IMR-90 (cell line): ENCODE results near the gene PLEKHF1. TPM values are rescaled to one million over a fixed set of nuclear protein-coding genes. Genes with fewer than 3 reads are reported as not detected.

Experiments used
- ATAC-seq: fragments of 200-7000 bp; cut with Tn5 transposase; 2 replicates; pipeline ENCODE4 v1.9.1; 2020; ENCODE audit warnings: low read depth, mild to moderate bottlenecking, moderate library complexity
- BruUV-seq: library from RNA; stranded (reverse); fragments of 400-500 nt; replicated peaks from 2 replicates; lab custom pipeline; 2021; lab: Mats Ljungman, UMichigan
- CTCF ChIA-PET: fragments of 300-600 bp; formaldehyde crosslinking; extraction: SDS; loops from one replicate; lab custom pipeline; 2021; ENCODE audit warnings: antibody characterized with exemption; lab: Yijun Ruan, JAX
- POLR2A ChIA-PET: fragments of 300-600 bp; sonication (Branson Sonifier 250); formaldehyde crosslinking; loops from one replicate; lab custom pipeline; 2022; ENCODE audit warnings: antibody characterized with exemption; ENCODE audit not compliant: unreplicated experiment; lab: Charles Lee
- DNase-seq: peaks from one replicate; pipeline ENCODE4 v3.0.0; 2013
- H2AFZ ChIP-seq: replicated peaks from 2 replicates; pipeline ENCODE3; 2013; ENCODE audit warnings: low read length, mild to moderate bottlenecking; ENCODE audit not compliant: poor library complexity
- H2AK5ac ChIP-seq: 2 replicates; pipeline ENCODE4 v1.6.1; 2013; ENCODE audit warnings: low read depth, low read length, inconsistent platforms
- H2AK9ac ChIP-seq: replicated peaks from 2 replicates; pipeline ENCODE3; 2013; ENCODE audit warnings: mild to moderate bottlenecking, low read depth, low read length, moderate library complexity; ENCODE audit not compliant: poor library complexity
- H2BK120ac ChIP-seq: 2 replicates; pipeline ENCODE4 v1.6.1; 2013; ENCODE audit warnings: low read depth, low read length, inconsistent platforms
- H2BK15ac ChIP-seq: 3 replicates; pipeline ENCODE4 v1.6.1; 2013; ENCODE audit warnings: low read depth, low read length, inconsistent platforms
- H2BK20ac ChIP-seq: 2 replicates; pipeline ENCODE4 v1.6.1; 2013; ENCODE audit warnings: low read depth, mild to moderate bottlenecking, inconsistent platforms, low read length, moderate library complexity
- H2BK5ac ChIP-seq: 2 replicates; pipeline ENCODE4 v1.6.1; 2013; ENCODE audit warnings: mild to moderate bottlenecking, low read depth, low read length, inconsistent platforms; ENCODE audit not compliant: poor library complexity, severe bottlenecking
- H3K14ac ChIP-seq: replicated peaks from 2 replicates; pipeline ENCODE4 v1.6.1; 2013; ENCODE audit warnings: low read depth, low read length, inconsistent platforms
- H3K18ac ChIP-seq: 2 replicates; pipeline ENCODE4 v1.6.1; 2013; ENCODE audit warnings: low read depth, low read length, control low read depth
- H3K23ac ChIP-seq: 2 replicates; pipeline ENCODE4 v1.6.1; 2013; ENCODE audit warnings: low read depth, low read length, inconsistent platforms
- H3K27ac ChIP-seq: 2 replicates; pipeline ENCODE4 v1.5.1; 2013; ENCODE audit warnings: mild to moderate bottlenecking, control low read depth, low read length; ENCODE audit not compliant: insufficient read depth
- H3K27me3 ChIP-seq: 2 replicates; pipeline ENCODE4 v1.6.1; 2013; ENCODE audit warnings: low read length; ENCODE audit not compliant: control insufficient read depth, insufficient read depth
- H3K36me3 ChIP-seq: 2 replicates; pipeline ENCODE4 v1.6.1; 2013; ENCODE audit warnings: low read length, mixed read lengths; ENCODE audit not compliant: control insufficient read depth, insufficient read depth
- H3K4ac ChIP-seq: 2 replicates; pipeline ENCODE4 v1.6.1; 2013; ENCODE audit warnings: low read depth, low read length, inconsistent platforms
- H3K4me1 ChIP-seq: 2 replicates; pipeline ENCODE4 v1.6.1; 2013; ENCODE audit warnings: low read length, mixed read lengths; ENCODE audit not compliant: control insufficient read depth, insufficient read depth
- H3K4me2 ChIP-seq: 2 replicates; pipeline ENCODE4 v1.6.1; 2013; ENCODE audit warnings: low read depth, mild to moderate bottlenecking, control low read depth, low read length, moderate library complexity
- H3K4me3 ChIP-seq: 2 replicates; pipeline ENCODE4 v1.5.1; 2013; ENCODE audit warnings: low read depth, mild to moderate bottlenecking, control low read depth, low read length, moderate library complexity; ENCODE audit not compliant: insufficient read depth
- H3K56ac ChIP-seq: 2 replicates; pipeline ENCODE4 v1.6.1; 2013; ENCODE audit warnings: low read length, inconsistent platforms; ENCODE audit not compliant: insufficient read depth; ENCODE audit errors: extremely low read depth
- H3K79me1 ChIP-seq, 2 experiments: 2 replicates each; pipeline ENCODE4 v1.6.1; 2013; ENCODE audit warnings: low read length in 2 of 2, inconsistent platforms in 1 of 2, low read depth in 1 of 2
- H3K9ac ChIP-seq: 2 replicates; pipeline ENCODE4 v1.6.1; 2013; ENCODE audit warnings: low read depth, low read length, control low read depth
- H3K9me1 ChIP-seq: 2 replicates; pipeline ENCODE4 v1.6.1; 2013; ENCODE audit warnings: low read length, inconsistent platforms; ENCODE audit not compliant: insufficient read depth
- H3K9me3 ChIP-seq: 2 replicates; pipeline ENCODE4 v1.6.1; 2013; ENCODE audit warnings: low read length; ENCODE audit not compliant: control insufficient read depth, insufficient read depth
- H4K20me1 ChIP-seq: 2 replicates; pipeline ENCODE4 v1.6.1; 2013; ENCODE audit warnings: low read length, inconsistent platforms; ENCODE audit not compliant: insufficient read depth
- H4K5ac ChIP-seq: 2 replicates; pipeline ENCODE4 v1.6.1; 2013; ENCODE audit warnings: mild to moderate bottlenecking, low read depth, low read length, control low read depth
- H4K8ac ChIP-seq, 2 experiments: 2 replicates each; pipeline ENCODE4 v1.6.1; 2013; ENCODE audit warnings: low read depth in 2 of 2, low read length in 2 of 2, control low read depth in 1 of 2, inconsistent platforms in 1 of 2
- H4K91ac ChIP-seq: 2 replicates; pipeline ENCODE4 v1.6.1; 2013; ENCODE audit warnings: low read depth, low read length, inconsistent platforms; ENCODE audit not compliant: insufficient read depth
- CEBPB ChIP-seq: IDR thresholded peaks from 2 replicates; pipeline ENCODE4 v1.6.1; 2012; ENCODE audit warnings: low read depth, low read length, improper control_type of control experiment
- CHD1 ChIP-seq: IDR thresholded peaks from 2 replicates; pipeline ENCODE4 v1.6.1; 2012; ENCODE audit warnings: low read depth, low read length, improper control_type of control experiment
- CTCF ChIP-seq: conservative IDR thresholded peaks from 2 replicates; pipeline ENCODE4 v1.5.1; 2012; ENCODE audit warnings: mild to moderate bottlenecking, low read depth, low read length, improper control_type of control experiment
- ELK1 ChIP-seq: fragments of 150-350 bp; IDR thresholded peaks from 2 replicates; pipeline ENCODE4 v1.6.1; 2016; ENCODE audit warnings: low read depth, mild to moderate bottlenecking, low read length, moderate library complexity, borderline replicate concordance
- FOS ChIP-seq: fragments of 150-350 bp; IDR thresholded peaks from 2 replicates; pipeline ENCODE4 v1.6.1; 2016; ENCODE audit warnings: low read depth, low read length
- MAFK ChIP-seq: IDR thresholded peaks from 2 replicates; pipeline ENCODE4 v1.6.1; 2012; ENCODE audit warnings: low read depth, low read length, improper control_type of control experiment
- MAZ ChIP-seq: IDR thresholded peaks from 2 replicates; pipeline ENCODE4 v1.6.1; 2012; ENCODE audit warnings: low read depth, mild to moderate bottlenecking, low read length, improper control_type of control experiment, moderate library complexity, borderline replicate concordance
- MXI1 ChIP-seq: IDR thresholded peaks from 2 replicates; pipeline ENCODE4 v1.6.1; 2012; ENCODE audit warnings: low read depth, mild to moderate bottlenecking, low read length, moderate library complexity, borderline replicate concordance
- NFE2L2 ChIP-seq: fragments of 150-350 bp; IDR thresholded peaks from 2 replicates; pipeline ENCODE4 v1.6.1; 2016; ENCODE audit warnings: low read depth, mild to moderate bottlenecking, low read length
- SMC3 ChIP-seq: fragments of 150-350 bp; IDR thresholded peaks from 2 replicates; pipeline ENCODE4 v1.6.1; 2016; ENCODE audit warnings: low read depth, mild to moderate bottlenecking, antibody characterized with exemption, low read length, moderate library complexity
- WGBS, 2 experiments: methylation state at CpG; one replicate each; pipeline versions ENCODE4 v1.1.5 to v1.1.7; 2013; ENCODE audit warnings: missing lambda C conversion rate in 2 of 2; ENCODE audit not compliant: insufficient read length in 1 of 2; ENCODE audit errors: extremely low coverage in 2 of 2; 5-methylcytosine and 5-hydroxymethylcytosine counted together
- dilution Hi-C: fragments of 300-500 bp; cut with HindIII; formaldehyde crosslinking; loops from one replicate; pipeline ENCODE4 v1.14.3; 2018; ENCODE audit warnings: low sequenced_read_pairs; ENCODE audit not compliant: unreplicated experiment
- in situ Hi-C: fragments of 300-500 bp; cut with MboI; formaldehyde crosslinking; loops from 3 replicates; pipeline ENCODE4 v1.14.3; 2019; ENCODE audit warnings: low sequenced_read_pairs, inconsistent platforms, mixed read lengths
- intact Hi-C: fragments of 100-400 bp; cut with micrococcal nuclease; formaldehyde crosslinking; loops from 2 replicates; pipeline ENCODE4 v1.10.0; 2022
- polyA plus RNA-seq, 3 experiments: library from polyadenylated mRNA; depleted of rRNA; stranded (reverse); fragments of >200 nt; gene quantifications; 2 replicates each; pipeline ENCODE4 v1.2.3, GENCODE V29; 2012; ENCODE audit warnings: low replicate concordance in 1 of 3
- total RNA-seq: library from RNA; depleted of rRNA; stranded (reverse); fragments of >200 nt; gene quantifications from 2 replicates; pipeline ENCODE4 v1.2.3, GENCODE V29; 2012

PLEKHF1 gene
- total and polyA plus RNA-seq, 2 of the 4 experiments (the other 2 are of a cell fraction): 5.0 to 6.6 TPM

GRCh38 chr19:29644210-29644609 is 21.1 kb upstream of the PLEKHF1 start:
- no peak overlapping the region for H2BK5ac ChIP-seq
- H3K14ac ChIP-seq: no peak overlapping the region
- no peak overlapping the region for H4K8ac ChIP-seq
- ChIA-PET POLR2A (no interaction called here), CTCF (no interaction called here)
- no peak for DNase-seq
- H3K9ac ChIP-seq: no peak overlapping the region
- no peak overlapping the region for H2AFZ ChIP-seq
- H2AK5ac ChIP-seq: no peak overlapping the region
- no peak overlapping the region for H3K4me2 ChIP-seq
- no peak overlapping the region for H3K23ac ChIP-seq
- no peak for ATAC-seq
- no peaks in the 10 kb centered on the region for H3K9me3 ChIP-seq
- H3K4ac ChIP-seq: no peak overlapping the region
- H3K18ac ChIP-seq: no peak overlapping the region
- H3K56ac ChIP-seq: no peak overlapping the region
- H2BK120ac ChIP-seq: no peak overlapping the region
- dilution Hi-C loops (no loop called here), in situ Hi-C loops (no loop called here), intact Hi-C loops (no loop called here)
- 86% methylated on average over 2 of the region's 6 CpGs; no CpG with 5 or more reads in 1 of the 2 experiments for WGBS, 2 experiments
- no peaks in the 10 kb centered on the region; the same call in 1 of the 2 replicates for H3K4me1 ChIP-seq
- no peak overlapping the region for H4K5ac ChIP-seq
- H2BK15ac ChIP-seq: no peak overlapping the region
- BruUV-seq: no TSS peak
- no peak overlapping the region for H4K91ac ChIP-seq
- H3K9me1 ChIP-seq: no peaks in the 10 kb centered on the region
- H3K36me3 ChIP-seq: no peaks in the 10 kb centered on the region
- H2AK9ac ChIP-seq: no peak overlapping the region
- no peaks in the 10 kb centered on the region for H3K79me1 ChIP-seq
- H4K20me1 ChIP-seq: no peaks in the 10 kb centered on the region
- TF ChIP-seq CEBPB (no peak), MXI1 (no peak), NFE2L2 (no peak), MAZ (no peak), SMC3 (no peak), ELK1 (no peak), CTCF (no peak), FOS (no peak), MAFK (no peak), CHD1 (no peak)
- no peak overlapping the region for H3K4me3 ChIP-seq
- no peak overlapping the region for H3K27ac ChIP-seq
- H2BK20ac ChIP-seq: no peak overlapping the region
- peaks cover 8% of the 10 kb centered on the region for H3K27me3 ChIP-seq
